Kidney epithelial cell (primary cell): ENCODE data around the gene ACTR10. TPM values are rescaled to one million over a fixed set of nuclear protein-coding genes. Genes with fewer than 3 reads are reported as not detected.

Experiments used
- DNase-seq: peaks from one replicate; pipeline ENCODE4 v3.0.0-alpha.2; 2010; ENCODE audit warnings: low read depth
- H3K27me3 ChIP-seq: 2 replicates; pipeline ENCODE4 v1.6.0; 2011; ENCODE audit warnings: low read length; ENCODE audit not compliant: control insufficient read depth, insufficient read depth
- H3K36me3 ChIP-seq: 2 replicates; pipeline ENCODE4 v1.5.1; 2011; ENCODE audit warnings: low read length; ENCODE audit not compliant: control insufficient read depth, insufficient read depth
- H3K4me3 ChIP-seq: 2 replicates; pipeline ENCODE4 v1.5.1; 2011; ENCODE audit warnings: low read depth, mild to moderate bottlenecking, control low read depth, low read length
- total RNA-seq: library from RNA; depleted of rRNA; stranded (reverse); fragments of >200 nt; gene quantifications from 2 replicates; pipeline ENCODE4 v1.2.3, GENCODE V29; 2015
- TF ChIP-seq, protein P1 (sequence below): IDR thresholded peaks from 2 replicates; pipeline ENCODE4 v1.5.1; 2011; ENCODE audit warnings: mild to moderate bottlenecking, moderate library complexity, low read length, control low read depth, inconsistent platforms; ENCODE audit not compliant: insufficient read depth, poor library complexity, severe bottlenecking

Gene ACTR10
- total RNA-seq, 1 donor from 2014 or later: 83.6 TPM

DNA sequence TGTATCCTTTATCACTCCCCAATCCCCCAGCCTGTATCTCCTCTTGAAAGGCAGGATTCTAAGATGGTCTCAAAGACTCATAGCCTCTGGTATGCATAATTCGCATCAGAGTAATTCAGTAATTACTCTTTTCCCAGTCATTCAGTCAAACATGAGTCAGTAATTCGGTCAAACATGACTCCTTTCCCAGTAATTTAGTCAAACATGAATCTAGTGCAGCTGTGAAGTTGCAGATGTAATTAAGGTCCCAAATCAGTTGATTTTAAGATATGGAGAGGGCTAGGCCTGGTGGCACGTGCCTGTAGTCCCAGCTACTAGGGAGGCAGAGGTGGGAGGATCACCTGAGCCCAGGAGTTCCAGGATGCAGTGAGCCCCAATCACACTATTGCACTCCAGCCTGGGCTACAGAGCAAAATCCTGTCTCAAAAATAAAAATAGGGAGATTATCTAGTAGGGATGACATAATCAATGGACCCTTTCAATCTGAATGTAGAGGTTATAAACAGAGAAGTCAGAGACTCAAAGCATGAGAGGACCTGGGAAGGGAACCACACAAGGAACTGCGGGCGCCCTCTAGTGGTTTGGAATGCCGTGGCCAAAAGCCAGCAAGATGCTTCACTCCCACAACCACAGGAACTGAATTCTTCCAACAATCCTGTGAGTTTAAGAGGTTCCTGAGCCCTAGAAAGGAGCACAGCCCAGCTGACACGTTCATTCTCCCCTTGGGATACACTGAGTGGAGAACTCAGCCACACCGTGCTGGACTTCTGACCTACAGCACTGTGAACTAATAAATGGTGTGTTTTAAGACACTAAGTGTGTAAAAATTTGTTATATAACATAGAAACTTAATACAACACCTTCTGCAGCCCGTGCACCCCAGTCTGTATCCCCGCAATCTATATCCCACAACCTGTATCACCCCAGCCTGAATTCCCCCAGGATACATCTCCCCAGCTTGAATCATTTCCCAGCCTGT, 33.7 kb upstream of the ACTR10 start:
- Histone ChIP-seq H3K36me3 (no peaks in the 10 kb centered on the region), H3K27me3 (no peaks in the 10 kb centered on the region), H3K4me3 (no peak overlapping the region)
- peak; percentile 41 for DNase-seq
- TF ChIP-seq, protein P1, sequence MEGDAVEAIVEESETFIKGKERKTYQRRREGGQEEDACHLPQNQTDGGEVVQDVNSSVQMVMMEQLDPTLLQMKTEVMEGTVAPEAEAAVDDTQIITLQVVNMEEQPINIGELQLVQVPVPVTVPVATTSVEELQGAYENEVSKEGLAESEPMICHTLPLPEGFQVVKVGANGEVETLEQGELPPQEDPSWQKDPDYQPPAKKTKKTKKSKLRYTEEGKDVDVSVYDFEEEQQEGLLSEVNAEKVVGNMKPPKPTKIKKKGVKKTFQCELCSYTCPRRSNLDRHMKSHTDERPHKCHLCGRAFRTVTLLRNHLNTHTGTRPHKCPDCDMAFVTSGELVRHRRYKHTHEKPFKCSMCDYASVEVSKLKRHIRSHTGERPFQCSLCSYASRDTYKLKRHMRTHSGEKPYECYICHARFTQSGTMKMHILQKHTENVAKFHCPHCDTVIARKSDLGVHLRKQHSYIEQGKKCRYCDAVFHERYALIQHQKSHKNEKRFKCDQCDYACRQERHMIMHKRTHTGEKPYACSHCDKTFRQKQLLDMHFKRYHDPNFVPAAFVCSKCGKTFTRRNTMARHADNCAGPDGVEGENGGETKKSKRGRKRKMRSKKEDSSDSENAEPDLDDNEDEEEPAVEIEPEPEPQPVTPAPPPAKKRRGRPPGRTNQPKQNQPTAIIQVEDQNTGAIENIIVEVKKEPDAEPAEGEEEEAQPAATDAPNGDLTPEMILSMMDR: peak; percentile 88

DNA sequence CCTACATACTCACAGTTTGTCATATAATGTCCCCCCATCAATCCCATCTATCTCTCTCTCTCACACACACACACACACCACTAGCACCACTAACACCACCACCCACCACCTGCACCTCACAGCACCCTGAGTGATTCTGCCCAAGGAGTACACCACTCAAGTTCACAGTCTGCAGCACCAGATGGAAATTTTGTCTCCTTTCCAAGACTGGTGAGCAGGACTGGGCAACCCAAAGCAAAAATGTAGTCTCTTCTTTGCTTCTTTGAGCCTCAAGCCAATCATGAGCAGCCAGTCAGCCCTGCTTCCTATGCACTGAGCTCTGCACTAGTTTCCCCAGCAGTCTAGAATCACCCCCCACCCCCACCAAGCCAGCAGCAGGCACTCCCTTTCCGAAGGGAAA, 32.9 kb upstream of the ACTR10 start:
- Histone ChIP-seq H3K27me3 (no peaks in the 10 kb centered on the region), H3K36me3 (no peaks in the 10 kb centered on the region), H3K4me3 (no peak overlapping the region)
- no peak for DNase-seq
- TF ChIP-seq, protein P1: no peak

DNA sequence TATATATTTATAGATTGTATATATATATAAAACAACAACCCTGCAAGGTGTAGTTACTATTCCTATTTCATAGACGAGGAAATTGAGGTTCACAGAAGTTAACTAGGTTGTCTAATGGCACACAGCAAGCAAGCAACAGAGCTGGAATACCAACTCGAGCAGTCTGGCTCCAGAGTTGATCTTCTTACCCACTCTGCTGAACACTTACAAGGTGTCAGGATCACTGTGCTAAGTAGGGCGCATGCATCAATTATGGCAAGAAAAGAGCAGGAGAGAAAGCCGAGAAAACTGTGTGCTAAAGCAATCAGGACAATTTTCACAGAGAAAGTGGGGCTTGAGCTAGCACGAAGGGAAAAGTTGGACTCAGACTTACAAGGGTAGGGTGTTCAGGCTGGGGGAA, 32.1 kb upstream of the ACTR10 start:
- Histone ChIP-seq H3K27me3 (no peaks in the 10 kb centered on the region), H3K36me3 (no peaks in the 10 kb centered on the region), H3K4me3 (no peak overlapping the region)
- TF ChIP-seq, protein P1: no peak
- no peak for DNase-seq

DNA sequence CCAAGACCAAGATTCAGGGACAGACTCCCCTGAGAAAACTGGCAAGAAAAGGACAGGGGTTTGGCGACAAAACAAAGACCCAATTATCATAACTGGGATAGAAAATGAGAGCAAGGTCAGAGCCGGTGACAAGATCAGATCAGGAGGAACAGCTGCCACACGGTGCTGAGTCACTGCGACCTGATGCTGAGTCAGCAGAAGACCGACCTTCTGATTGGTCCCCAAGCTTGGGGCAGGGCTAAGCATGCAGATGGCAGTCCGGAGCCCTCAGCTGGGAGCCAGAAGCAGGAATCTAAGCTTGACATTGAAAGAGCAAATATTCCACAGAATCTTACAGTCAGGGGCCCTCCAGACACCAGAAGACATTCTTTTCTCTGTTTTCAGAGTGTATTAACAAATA, 28.9 kb upstream of the ACTR10 start:
- no peak overlapping the region for H3K4me3 ChIP-seq
- H3K27me3 ChIP-seq: no peaks in the 10 kb centered on the region
- TF ChIP-seq, protein P1: no peak
- H3K36me3 ChIP-seq: no peaks in the 10 kb centered on the region
- peak; percentile 81 for DNase-seq

DNA sequence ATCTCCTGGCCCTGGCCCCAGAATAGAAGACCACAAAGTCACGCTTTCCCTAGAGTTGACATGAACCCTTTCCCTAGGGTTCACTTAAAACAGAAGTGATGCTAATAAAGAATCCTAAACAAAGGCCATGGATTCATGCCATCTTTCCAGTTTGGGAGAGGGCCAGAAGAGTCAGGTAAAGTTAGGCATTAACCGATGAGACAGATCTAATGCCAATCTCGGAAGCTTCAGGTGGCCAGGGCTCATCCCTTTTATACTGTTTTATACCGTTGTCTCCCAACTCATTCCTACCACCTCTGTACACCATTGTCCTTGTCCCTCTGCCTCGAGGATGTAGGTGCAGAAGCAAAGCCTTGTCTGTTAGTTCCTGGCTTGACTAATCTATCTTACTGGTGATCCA, 22.8 kb upstream of the ACTR10 start:
- TF ChIP-seq, protein P1: no peak

More for the DNA sequence above, 22.8 kb upstream of the ACTR10 start:
- H3K27me3 ChIP-seq: no peaks in the 10 kb centered on the region
- H3K36me3 ChIP-seq: no peaks in the 10 kb centered on the region
- DNase-seq: no peak
- H3K4me3 ChIP-seq: no peak overlapping the region
